ENCODE data around the gene SLC16A6. TPM values are rescaled to one million over a fixed set of nuclear protein-coding genes. Genes with fewer than 3 reads are reported as not detected.
A peak's percentile ranks its signal among the peaks of the same experiment; 100 is the strongest.

Gene SLC16A6
- total RNA-seq, 2 experiments from 2014 or later: 3.5 to 3.6 TPM

GRCh38 chr17:68307443-68307842 is 16.5 kb upstream of the SLC16A6 start:
- Mint-ChIP-seq H3K4me1 (ENCODE audit: low read depth) (peaks cover 31% of the 10 kb centered on the region), H3K27me3 (no peaks in the 10 kb centered on the region), H3K4me3 (no peak overlapping the region), H3K27ac (no peak overlapping the region), H3K9me3 (no peaks in the 10 kb centered on the region), H3K36me3 (peaks cover 6% of the 10 kb centered on the region)
- intact Hi-C loops (cut with micrococcal nuclease): no loop called here
- ChIA-PET CTCF (no interaction called here), POLR2A (no interaction called here)
- no peak for DNase-seq

- H3K4me3 Mint-ChIP-seq: no peak overlapping the region
- ChIA-PET CTCF (no interaction called here), POLR2A (no interaction called here)
- no peaks in the 10 kb centered on the region for H3K27me3 Mint-ChIP-seq
- H3K36me3 Mint-ChIP-seq: peaks cover 6% of the 10 kb centered on the region
- no peaks in the 10 kb centered on the region for H3K9me3 Mint-ChIP-seq
- no peak overlapping the region for H3K27ac Mint-ChIP-seq
- no peak for DNase-seq
- intact Hi-C loops (cut with micrococcal nuclease): no loop called here
- H3K4me1 Mint-ChIP-seq (ENCODE audit: low read depth): peaks cover 25% of the 10 kb centered on the region
These were observed 15.9 kb upstream of the SLC16A6 start for GRCh38 chr17:68306819-68307218.

GRCh38 chr17:68305142-68305541 is 14.2 kb upstream of the SLC16A6 start:
- POLR2A ChIA-PET: no interaction called here
- peaks cover 10% of the 10 kb centered on the region for H3K4me1 Mint-ChIP-seq (ENCODE audit: low read depth)
- H3K36me3 Mint-ChIP-seq: peaks cover 6% of the 10 kb centered on the region
- no peaks in the 10 kb centered on the region for H3K27me3 Mint-ChIP-seq
- H3K27ac Mint-ChIP-seq: no peak overlapping the region
- CTCF ChIA-PET: interaction anchor here (0.7 kb wide), 1 partner anchor 30 kb away, joined by 3 read pairs; no protein-coding TSS in a partner anchor
- H3K9me3 Mint-ChIP-seq: no peaks in the 10 kb centered on the region
- DNase-seq: no peak
- H3K4me3 Mint-ChIP-seq: no peak overlapping the region
- intact Hi-C loops (cut with micrococcal nuclease): no loop called here

- DNase-seq: no peak
- H3K4me3 Mint-ChIP-seq: no peak overlapping the region
- no peak overlapping the region for H3K27ac Mint-ChIP-seq
- peaks cover 6% of the 10 kb centered on the region for H3K36me3 Mint-ChIP-seq
- intact Hi-C loops (cut with micrococcal nuclease): no loop called here
- POLR2A ChIA-PET: no interaction called here
- CTCF ChIA-PET: no interaction called here
- H3K9me3 Mint-ChIP-seq: no peaks in the 10 kb centered on the region
- no peaks in the 10 kb centered on the region for H3K27me3 Mint-ChIP-seq
- peaks cover 6% of the 10 kb centered on the region for H3K4me1 Mint-ChIP-seq (ENCODE audit: low read depth)
These were observed 13.8 kb upstream of the SLC16A6 start for GRCh38 chr17:68304706-68305105.

- Mint-ChIP-seq H3K27me3 (no peaks in the 10 kb centered on the region), H3K4me3 (no peak overlapping the region), H3K27ac (no peak overlapping the region), H3K9me3 (no peaks in the 10 kb centered on the region), H3K36me3 (peaks cover 3% of the 10 kb centered on the region), H3K4me1 (ENCODE audit: low read depth) (peaks cover 13% of the 10 kb centered on the region)
- intact Hi-C loops (cut with micrococcal nuclease): no loop called here
- CTCF ChIA-PET: no interaction called here
- no peak for DNase-seq
- POLR2A ChIA-PET: interaction anchor here (1.3 kb wide), 1 partner anchor 10 kb away, joined by 3 read pairs; no protein-coding TSS in a partner anchor
These were observed 11.7 kb upstream of the SLC16A6 start for GRCh38 chr17:68302666-68303065.

- Mint-ChIP-seq H3K9me3 (no peaks in the 10 kb centered on the region), H3K27me3 (no peaks in the 10 kb centered on the region), H3K27ac (no peak overlapping the region), H3K4me1 (ENCODE audit: low read depth) (peaks cover 17% of the 10 kb centered on the region), H3K36me3 (peaks cover 3% of the 10 kb centered on the region), H3K4me3 (no peak overlapping the region)
- ChIA-PET CTCF (no interaction called here), POLR2A (interaction anchor here (1.3 kb wide), 1 partner anchor 10 kb away, joined by 3 read pairs; no protein-coding TSS in a partner anchor)
- DNase-seq: no peak
- intact Hi-C loops (cut with micrococcal nuclease): no loop called here
These were observed 11.2 kb upstream of the SLC16A6 start for GRCh38 chr17:68302066-68302564.

- H3K27ac Mint-ChIP-seq: no peak overlapping the region
- no peaks in the 10 kb centered on the region for H3K36me3 Mint-ChIP-seq
- no peaks in the 10 kb centered on the region for H3K27me3 Mint-ChIP-seq
- CTCF ChIA-PET: no interaction called here
- POLR2A ChIA-PET: interaction anchor here (0.6 to 1.3 kb wide), 3 partner anchors 11 to 194 kb away, joined by 3 to 4 read pairs (median 3); no protein-coding TSS in a partner anchor
- H3K9me3 Mint-ChIP-seq: no peaks in the 10 kb centered on the region
- H3K4me1 Mint-ChIP-seq (ENCODE audit: low read depth): peaks cover 23% of the 10 kb centered on the region
- DNase-seq: no peak
- H3K4me3 Mint-ChIP-seq: no peak overlapping the region
- intact Hi-C loops (cut with micrococcal nuclease): no loop called here
These were observed 10.6 kb upstream of the SLC16A6 start for GRCh38 chr17:68301438-68301959.

GRCh38 chr17:68299817-68300216 is 8.9 kb upstream of the SLC16A6 start:
- no peak overlapping the region for H3K27ac Mint-ChIP-seq
- no peaks in the 10 kb centered on the region for H3K9me3 Mint-ChIP-seq
- ChIA-PET CTCF (interaction anchor here (0.6 kb wide), 1 partner anchor 417 kb away, joined by 3 read pairs; no protein-coding TSS in a partner anchor), POLR2A (interaction anchor here (0.6 kb wide), 1 partner anchor 330 kb away, joined by 6 read pairs; no protein-coding TSS in a partner anchor)
- H3K4me1 Mint-ChIP-seq (ENCODE audit: low read depth): peaks cover 31% of the 10 kb centered on the region
- DNase-seq: no peak
- H3K27me3 Mint-ChIP-seq: no peaks in the 10 kb centered on the region
- H3K4me3 Mint-ChIP-seq: no peak overlapping the region
- no peaks in the 10 kb centered on the region for H3K36me3 Mint-ChIP-seq
- intact Hi-C loops (cut with micrococcal nuclease): no loop called here

GRCh38 chr17:68298601-68299000 is 7.7 kb upstream of the SLC16A6 start:
- ChIA-PET POLR2A (no interaction called here), CTCF (no interaction called here)
- Mint-ChIP-seq H3K36me3 (no peaks in the 10 kb centered on the region), H3K27ac (no peak overlapping the region), H3K4me1 (ENCODE audit: low read depth) (peaks cover 39% of the 10 kb centered on the region), H3K4me3 (no peak overlapping the region), H3K9me3 (no peaks in the 10 kb centered on the region), H3K27me3 (no peaks in the 10 kb centered on the region)
- intact Hi-C loops (cut with micrococcal nuclease): no loop called here
- no peak for DNase-seq

- no peak for DNase-seq
- ChIA-PET POLR2A (no interaction called here), CTCF (interaction anchor here (0.7 to 1.2 kb wide), 3 partner anchors 9 to 141 kb away, joined by 3 read pairs; no protein-coding TSS in a partner anchor)
- intact Hi-C loops (cut with micrococcal nuclease): no loop called here
- H3K9me3 Mint-ChIP-seq: no peaks in the 10 kb centered on the region
- H3K36me3 Mint-ChIP-seq: no peaks in the 10 kb centered on the region
- no peaks in the 10 kb centered on the region for H3K27me3 Mint-ChIP-seq
- peak overlapping the region; percentile 54 for H3K4me3 Mint-ChIP-seq
- H3K27ac Mint-ChIP-seq: peak overlapping the region; percentile 72
- peaks cover 49% of the 10 kb centered on the region for H3K4me1 Mint-ChIP-seq (ENCODE audit: low read depth)
These were observed 6.3 kb upstream of the SLC16A6 start for GRCh38 chr17:68297195-68297594.

GRCh38 chr17:68296217-68297191 is 5.6 kb upstream of the SLC16A6 start:
- intact Hi-C loops (cut with micrococcal nuclease): no loop called here
- no peaks in the 10 kb centered on the region for H3K9me3 Mint-ChIP-seq
- ChIA-PET CTCF (interaction anchor here (0.6 to 1.2 kb wide), 6 partner anchors 8 to 142 kb away, joined by 3 to 5 read pairs (median 3); no protein-coding TSS in a partner anchor), POLR2A (no interaction called here)
- no peaks in the 10 kb centered on the region for H3K36me3 Mint-ChIP-seq
- no peaks in the 10 kb centered on the region for H3K27me3 Mint-ChIP-seq
- peak overlapping the region; percentile 54 for H3K4me3 Mint-ChIP-seq
- peak; percentile 80 for DNase-seq
- H3K4me1 Mint-ChIP-seq (ENCODE audit: low read depth): peaks cover 50% of the 10 kb centered on the region
- H3K27ac Mint-ChIP-seq: peak overlapping the region; percentile 72

- POLR2A ChIA-PET: no interaction called here
- Mint-ChIP-seq H3K4me1 (ENCODE audit: low read depth) (peaks cover 52% of the 10 kb centered on the region), H3K4me3 (no peak overlapping the region), H3K36me3 (no peaks in the 10 kb centered on the region), H3K9me3 (no peaks in the 10 kb centered on the region), H3K27me3 (no peaks in the 10 kb centered on the region), H3K27ac (peak overlapping the region; percentile 2)
- CTCF ChIA-PET: no interaction called here
- peak; percentile 78 for DNase-seq
- intact Hi-C loops (cut with micrococcal nuclease): no loop called here
These were observed 4.2 kb upstream of the SLC16A6 start for GRCh38 chr17:68295086-68295485.

All from activated CD4-positive, alpha-beta memory T cell treated with anti-CD3 and anti-CD28 coated beads for 36 hours (primary cell).